ENCODE measurements around the gene COL27A1.

DNA sequence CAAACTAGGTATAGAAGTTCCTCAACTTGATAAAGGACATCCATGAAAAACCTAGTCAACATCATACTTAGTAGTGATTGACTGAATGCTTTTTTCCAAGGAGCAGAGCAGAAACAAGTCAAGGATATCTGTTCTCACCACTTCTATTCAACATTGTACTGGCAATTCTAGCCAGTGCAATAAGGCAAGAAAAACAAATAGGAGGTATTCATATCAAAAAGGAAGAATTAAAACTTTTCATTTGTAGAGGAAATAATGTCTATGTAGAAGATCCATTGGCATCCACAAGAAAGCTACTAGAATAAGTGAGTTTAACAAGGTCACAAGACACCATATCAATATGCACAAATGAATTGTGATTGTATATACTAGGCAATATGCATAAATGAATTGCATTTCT, 139.3 kb downstream of the COL27A1 start:
- TF ChIP-seq POLR2A (IDR thresholded peaks at IDR 0.05) = no peak
- TF ChIP-seq, protein P1, sequence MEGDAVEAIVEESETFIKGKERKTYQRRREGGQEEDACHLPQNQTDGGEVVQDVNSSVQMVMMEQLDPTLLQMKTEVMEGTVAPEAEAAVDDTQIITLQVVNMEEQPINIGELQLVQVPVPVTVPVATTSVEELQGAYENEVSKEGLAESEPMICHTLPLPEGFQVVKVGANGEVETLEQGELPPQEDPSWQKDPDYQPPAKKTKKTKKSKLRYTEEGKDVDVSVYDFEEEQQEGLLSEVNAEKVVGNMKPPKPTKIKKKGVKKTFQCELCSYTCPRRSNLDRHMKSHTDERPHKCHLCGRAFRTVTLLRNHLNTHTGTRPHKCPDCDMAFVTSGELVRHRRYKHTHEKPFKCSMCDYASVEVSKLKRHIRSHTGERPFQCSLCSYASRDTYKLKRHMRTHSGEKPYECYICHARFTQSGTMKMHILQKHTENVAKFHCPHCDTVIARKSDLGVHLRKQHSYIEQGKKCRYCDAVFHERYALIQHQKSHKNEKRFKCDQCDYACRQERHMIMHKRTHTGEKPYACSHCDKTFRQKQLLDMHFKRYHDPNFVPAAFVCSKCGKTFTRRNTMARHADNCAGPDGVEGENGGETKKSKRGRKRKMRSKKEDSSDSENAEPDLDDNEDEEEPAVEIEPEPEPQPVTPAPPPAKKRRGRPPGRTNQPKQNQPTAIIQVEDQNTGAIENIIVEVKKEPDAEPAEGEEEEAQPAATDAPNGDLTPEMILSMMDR (IDR thresholded peaks at IDR 0.05) = no peak
